Lower lobe of right lung (tissue), 2 donors: Measurements from ENCODE around the gene RAPGEF4. TPM values are rescaled to one million over a fixed set of nuclear protein-coding genes. Genes with fewer than 3 reads are reported as not detected.
A peak's percentile ranks its signal among the peaks of the same experiment; 100 is the strongest.

Source experiments
- ATAC-seq, 2 donors: fragments of 200-7000 bp; cut with Tn5 transposase; one replicate each; pipeline ENCODE4 v1.9.1; 2020 to 2022; ENCODE audit warnings: mild to moderate bottlenecking in 2 of 2, moderate library complexity in 2 of 2
- DNase-seq: peaks from one replicate; pipeline ENCODE4 v3.0.0-alpha.2; 2020
- H3K27ac ChIP-seq: fragments of 200-600 bp; one replicate; pipeline ENCODE4 v1.8.0; 2022
- H3K27me3 ChIP-seq: fragments of 200-600 bp; one replicate; pipeline ENCODE4 v1.8.0; 2022; ENCODE audit warnings: low read depth
- H3K36me3 ChIP-seq: fragments of 200-600 bp; one replicate; pipeline ENCODE4 v1.8.0; 2022; ENCODE audit warnings: mild to moderate bottlenecking
- H3K4me1 ChIP-seq: fragments of 200-600 bp; one replicate; pipeline ENCODE4 v1.8.0; 2022
- H3K4me3 ChIP-seq: fragments of 200-600 bp; one replicate; pipeline ENCODE4 v1.8.0; 2022; ENCODE audit warnings: mild to moderate bottlenecking
- H3K9me3 ChIP-seq: fragments of 200-600 bp; one replicate; pipeline ENCODE4 v1.8.0; 2022
- intact Hi-C: fragments of 100-400 bp; cut with DNase I; formaldehyde crosslinking; loops from one replicate; pipeline ENCODE4 v1.11.0; 2022
- total RNA-seq: library from RNA; stranded (reverse); fragmentation: NEBNext Ultra II Directional; extraction: Animal tissue kit (Norgen Biotek cat#: 25700); gene quantifications from one replicate; pipeline ENCODE4 v1.2.1, GENCODE V29; 2021
- TF ChIP-seq, protein P1 (sequence below): fragments of 200-600 bp; IDR thresholded peaks from one replicate; pipeline ENCODE4 v1.8.0; 2022; ENCODE audit warnings: antibody characterized with exemption, mild to moderate bottlenecking
- donor health status: DM: no; HTN: yes; CAD: no; lungs with severe emphysema.

RAPGEF4 gene
- total RNA-seq, 1 donor from 2014 or later: 14.6 TPM

- H3K36me3 ChIP-seq: no peaks in the 10 kb centered on the region
- peaks cover 7% of the 10 kb centered on the region for H3K4me1 ChIP-seq
- DNase-seq: no peak
- no peak overlapping the region for H3K27ac ChIP-seq
- H3K4me3 ChIP-seq: no peak overlapping the region
- ATAC-seq: no peak
- intact Hi-C loops: loop anchor here (5.0 kb wide), 1 partner anchor 186 kb away; no protein-coding TSS in a partner anchor
- TF ChIP-seq, protein P1, sequence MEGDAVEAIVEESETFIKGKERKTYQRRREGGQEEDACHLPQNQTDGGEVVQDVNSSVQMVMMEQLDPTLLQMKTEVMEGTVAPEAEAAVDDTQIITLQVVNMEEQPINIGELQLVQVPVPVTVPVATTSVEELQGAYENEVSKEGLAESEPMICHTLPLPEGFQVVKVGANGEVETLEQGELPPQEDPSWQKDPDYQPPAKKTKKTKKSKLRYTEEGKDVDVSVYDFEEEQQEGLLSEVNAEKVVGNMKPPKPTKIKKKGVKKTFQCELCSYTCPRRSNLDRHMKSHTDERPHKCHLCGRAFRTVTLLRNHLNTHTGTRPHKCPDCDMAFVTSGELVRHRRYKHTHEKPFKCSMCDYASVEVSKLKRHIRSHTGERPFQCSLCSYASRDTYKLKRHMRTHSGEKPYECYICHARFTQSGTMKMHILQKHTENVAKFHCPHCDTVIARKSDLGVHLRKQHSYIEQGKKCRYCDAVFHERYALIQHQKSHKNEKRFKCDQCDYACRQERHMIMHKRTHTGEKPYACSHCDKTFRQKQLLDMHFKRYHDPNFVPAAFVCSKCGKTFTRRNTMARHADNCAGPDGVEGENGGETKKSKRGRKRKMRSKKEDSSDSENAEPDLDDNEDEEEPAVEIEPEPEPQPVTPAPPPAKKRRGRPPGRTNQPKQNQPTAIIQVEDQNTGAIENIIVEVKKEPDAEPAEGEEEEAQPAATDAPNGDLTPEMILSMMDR: no peak
- H3K27me3 ChIP-seq: no peaks in the 10 kb centered on the region
- no peaks in the 10 kb centered on the region for H3K9me3 ChIP-seq
Observed at GRCh38 chr2:173026479-173026878, 290.8 kb downstream of the RAPGEF4 start.

GRCh38 chr2:173027181-173028128 is 291.8 kb downstream of the RAPGEF4 start:
- intact Hi-C loops: loop anchor here (5.0 kb wide), 1 partner anchor 185 kb away; no protein-coding TSS in a partner anchor
- Histone ChIP-seq H3K4me1 (peaks cover 7% of the 10 kb centered on the region), H3K9me3 (no peaks in the 10 kb centered on the region), H3K27me3 (no peaks in the 10 kb centered on the region), H3K36me3 (no peaks in the 10 kb centered on the region), H3K4me3 (no peak overlapping the region), H3K27ac (no peak overlapping the region)
- ATAC-seq: peak; percentile 90
- peak; percentile 72 for DNase-seq
- TF ChIP-seq, protein P1: peak; percentile 96

GRCh38 chr2:173028141-173028540 is 292.5 kb downstream of the RAPGEF4 start:
- no peaks in the 10 kb centered on the region for H3K27me3 ChIP-seq
- H3K27ac ChIP-seq: no peak overlapping the region
- peaks cover 7% of the 10 kb centered on the region for H3K4me1 ChIP-seq
- DNase-seq (no peak), ATAC-seq (no peak)
- H3K36me3 ChIP-seq: no peaks in the 10 kb centered on the region
- no peak overlapping the region for H3K4me3 ChIP-seq
- TF ChIP-seq, protein P1: no peak
- intact Hi-C loops: loop anchor here (5.0 kb wide), 1 partner anchor 184 kb away; no protein-coding TSS in a partner anchor
- H3K9me3 ChIP-seq: no peaks in the 10 kb centered on the region

GRCh38 chr2:173028671-173029070 is 293.0 kb downstream of the RAPGEF4 start:
- no peak for ATAC-seq
- Histone ChIP-seq H3K9me3 (no peaks in the 10 kb centered on the region), H3K27me3 (no peaks in the 10 kb centered on the region), H3K4me1 (peaks cover 7% of the 10 kb centered on the region), H3K27ac (no peak overlapping the region), H3K4me3 (no peak overlapping the region), H3K36me3 (no peaks in the 10 kb centered on the region)
- DNase-seq: no peak
- TF ChIP-seq, protein P1: no peak
- intact Hi-C loops: loop anchor here (5.0 kb wide), 1 partner anchor 184 kb away; no protein-coding TSS in a partner anchor

DNA sequence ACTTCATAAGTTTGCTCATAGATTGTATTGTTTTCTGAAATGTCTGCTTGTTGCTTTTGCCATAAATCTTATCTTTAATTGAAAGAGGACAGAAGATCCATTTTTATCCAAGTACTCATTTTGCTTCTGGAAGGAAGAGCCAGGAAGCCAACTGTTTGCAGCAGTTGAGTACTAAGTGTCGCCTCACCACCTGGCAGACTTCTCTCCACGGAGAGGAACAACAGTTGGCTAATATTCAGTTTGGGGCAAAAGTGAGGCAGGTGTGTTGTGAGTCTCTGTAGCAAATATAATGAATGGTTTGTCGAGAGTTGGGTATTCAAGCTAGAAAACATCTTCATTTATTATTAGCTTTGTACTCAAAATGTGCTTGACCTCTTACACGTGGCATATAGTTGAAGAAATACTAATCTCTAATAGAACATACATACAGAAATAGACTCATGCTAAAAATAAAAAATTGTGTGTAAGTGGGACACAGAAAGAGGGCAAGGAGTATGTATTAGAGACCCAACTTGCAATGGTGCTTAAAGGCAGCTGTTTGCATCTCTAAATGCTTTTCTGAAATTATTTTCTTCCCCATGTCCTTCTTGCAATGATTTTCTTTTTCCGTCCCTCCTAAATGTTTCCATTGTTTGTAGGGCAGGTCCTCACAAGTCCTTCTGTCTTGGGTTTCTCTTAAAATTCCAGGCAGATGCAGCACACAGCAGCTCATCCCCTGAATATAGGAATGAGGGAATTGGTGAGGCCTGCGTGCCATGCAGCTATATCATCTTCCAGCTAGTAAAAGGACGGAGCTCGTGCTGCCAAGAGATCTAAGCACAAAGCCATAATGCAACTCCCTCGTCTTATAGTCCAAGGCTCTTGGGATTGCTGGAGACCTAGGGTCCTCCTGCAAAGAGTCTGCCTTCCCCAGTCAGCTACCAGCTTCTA is 295.2 kb downstream of the RAPGEF4 start:
- H3K27ac ChIP-seq: no peak overlapping the region

More for the DNA sequence above, 295.2 kb downstream of the RAPGEF4 start:
- TF ChIP-seq, protein P1: no peak
- Histone ChIP-seq H3K4me3 (no peak overlapping the region), H3K4me1 (peaks cover 7% of the 10 kb centered on the region), H3K36me3 (no peaks in the 10 kb centered on the region), H3K27me3 (no peaks in the 10 kb centered on the region), H3K9me3 (no peaks in the 10 kb centered on the region)
- intact Hi-C loops: no loop called here
- no peak for ATAC-seq
- DNase-seq: no peak
